Transverse colon (tissue), 4 donors: ENCODE measurements around the gene OLR1.

Experiments
- EP300 ChIP-seq: sonication (generic); formaldehyde crosslinking; IDR thresholded peaks from one replicate; pipeline ENCODE4 v1.6.1; 2017; ENCODE audit warnings: antibody characterized with exemption, low read depth
- POLR2A ChIP-seq: fragments of 450-650 bp; IDR thresholded peaks from one replicate; pipeline ENCODE4 v1.6.1; 2016; ENCODE audit warnings: antibody characterized with exemption, mild to moderate bottlenecking, moderate library complexity
- POLR2AphosphoS5 ChIP-seq, 3 donors: sonication (generic); formaldehyde crosslinking; IDR thresholded peaks; one replicate each; pipeline ENCODE4 v1.6.1; 2016; ENCODE audit warnings: antibody characterized with exemption in 3 of 3
- TF ChIP-seq, protein P1 (sequence below), 5 experiments: fragments of 200-600 bp in 3 of 5; fragments of 450-650 bp in 2 of 5; sonication (generic) in 3 of 5; IDR thresholded peaks; 1 replicate in 2 of 5; 2 replicates in 3 of 5; pipeline ENCODE4 v1.5.1; 2016 to 2017; ENCODE audit warnings: antibody characterized with exemption in 5 of 5, inconsistent platforms in 3 of 5, mild to moderate bottlenecking in 2 of 5, moderate library complexity in 1 of 5

DNA sequence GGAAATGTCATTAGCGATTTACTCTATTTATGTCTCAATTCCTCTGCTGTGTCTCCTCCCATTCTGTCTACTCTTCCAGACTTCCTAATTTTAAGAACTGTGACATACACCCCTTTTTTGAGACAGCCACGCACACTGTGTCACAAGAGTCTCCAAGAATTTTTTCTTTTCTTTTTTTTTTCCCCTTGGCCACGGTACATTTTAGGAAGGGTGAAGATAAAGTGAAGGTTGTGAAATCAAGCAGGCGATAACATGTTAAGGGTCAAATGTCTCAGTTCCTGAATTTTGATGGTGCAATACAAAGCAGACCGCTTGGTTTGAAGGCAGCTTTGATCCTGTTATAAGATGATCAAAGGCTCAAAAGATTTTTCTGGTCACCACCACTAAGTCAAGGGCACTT, 4.3 kb downstream of the OLR1 start:
- TF ChIP-seq, protein P1, sequence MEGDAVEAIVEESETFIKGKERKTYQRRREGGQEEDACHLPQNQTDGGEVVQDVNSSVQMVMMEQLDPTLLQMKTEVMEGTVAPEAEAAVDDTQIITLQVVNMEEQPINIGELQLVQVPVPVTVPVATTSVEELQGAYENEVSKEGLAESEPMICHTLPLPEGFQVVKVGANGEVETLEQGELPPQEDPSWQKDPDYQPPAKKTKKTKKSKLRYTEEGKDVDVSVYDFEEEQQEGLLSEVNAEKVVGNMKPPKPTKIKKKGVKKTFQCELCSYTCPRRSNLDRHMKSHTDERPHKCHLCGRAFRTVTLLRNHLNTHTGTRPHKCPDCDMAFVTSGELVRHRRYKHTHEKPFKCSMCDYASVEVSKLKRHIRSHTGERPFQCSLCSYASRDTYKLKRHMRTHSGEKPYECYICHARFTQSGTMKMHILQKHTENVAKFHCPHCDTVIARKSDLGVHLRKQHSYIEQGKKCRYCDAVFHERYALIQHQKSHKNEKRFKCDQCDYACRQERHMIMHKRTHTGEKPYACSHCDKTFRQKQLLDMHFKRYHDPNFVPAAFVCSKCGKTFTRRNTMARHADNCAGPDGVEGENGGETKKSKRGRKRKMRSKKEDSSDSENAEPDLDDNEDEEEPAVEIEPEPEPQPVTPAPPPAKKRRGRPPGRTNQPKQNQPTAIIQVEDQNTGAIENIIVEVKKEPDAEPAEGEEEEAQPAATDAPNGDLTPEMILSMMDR (IDR thresholded peaks at IDR 0.05): no peak
- TF ChIP-seq POLR2AphosphoS5 (IDR thresholded peaks at IDR 0.05): no peak
- TF ChIP-seq POLR2A: no peak
- no peak for TF ChIP-seq EP300
